H1 (cell line): ENCODE data around the gene NODAL.

Experiments used
- EZH2 ChIP-seq: fragments of 200-600 bp; sonication (generic); IDR thresholded peaks from 2 replicates; pipeline ENCODE4 v1.7.1; 2012; ENCODE audit warnings: low read depth, mild to moderate bottlenecking, moderate library complexity, low read length, inconsistent platforms; ENCODE audit not compliant: severe bottlenecking
- JUN ChIP-seq: IDR thresholded peaks from 2 replicates; pipeline ENCODE4 v1.6.1; 2011; ENCODE audit warnings: low read depth, mild to moderate bottlenecking, improper control_type of control experiment, low read length
- PHF8 ChIP-seq: fragments of 200-600 bp; sonication (generic); conservative IDR thresholded peaks from 2 replicates; pipeline ENCODE4 v1.7.1; 2012; ENCODE audit warnings: low read depth, mild to moderate bottlenecking, inconsistent platforms, low read length, moderate library complexity
- POLR2A ChIP-seq, 2 experiments: IDR thresholded peaks; 1 replicate in 1 of 2; 2 replicates in 1 of 2; pipeline ENCODE4 v1.6.1; 2011; ENCODE audit warnings: low read depth in 2 of 2, low read length in 2 of 2, mild to moderate bottlenecking in 2 of 2; ENCODE audit errors: control extremely low read depth in 1 of 2
- RAD21 ChIP-seq, 2 experiments: IDR thresholded peaks in 1 of 2; conservative IDR thresholded peaks in 1 of 2; 2 replicates each; pipeline ENCODE4 v1.6.1; 2011; ENCODE audit warnings: low read depth in 2 of 2, low read length in 2 of 2, improper control_type of control experiment in 1 of 2, inconsistent platforms in 1 of 2, mild to moderate bottlenecking in 1 of 2, moderate library complexity in 1 of 2
- SAP30 ChIP-seq: fragments of 300-600 bp; sonication (generic); IDR thresholded peaks from 2 replicates; pipeline ENCODE4 v1.7.1; 2012; ENCODE audit warnings: low read length, moderate library complexity, mild to moderate bottlenecking, inconsistent platforms; ENCODE audit not compliant: insufficient read depth, insufficient replicate concordance
- SP1 ChIP-seq: IDR thresholded peaks from 2 replicates; pipeline ENCODE4 v1.6.1; 2011; ENCODE audit warnings: low read depth, low read length
- TAF1 ChIP-seq: IDR thresholded peaks from 2 replicates; pipeline ENCODE4 v1.6.1; 2011; ENCODE audit warnings: mild to moderate bottlenecking, low read depth, low read length
- TBP ChIP-seq: IDR thresholded peaks from 2 replicates; pipeline ENCODE4 v1.6.1; 2011; ENCODE audit warnings: low read depth, low read length, improper control_type of control experiment
- TEAD4 ChIP-seq: IDR thresholded peaks from 2 replicates; pipeline ENCODE4 v1.6.1; 2012; ENCODE audit warnings: low read depth, low read length, inconsistent platforms, mixed read lengths
- YY1 ChIP-seq: IDR thresholded peaks from 2 replicates; pipeline ENCODE4 v1.6.1; 2011; ENCODE audit warnings: low read depth, mild to moderate bottlenecking, low read length
- TF ChIP-seq, protein P1 (sequence below), 3 experiments: IDR thresholded peaks; 1 replicate in 2 of 3; 2 replicates in 1 of 3; pipeline versions ENCODE4 v1.5.1 to v1.6.1; 2011; ENCODE audit warnings: low read length in 3 of 3, mild to moderate bottlenecking in 3 of 3, inconsistent platforms in 2 of 3, low read depth in 1 of 3, moderate library complexity in 1 of 3; ENCODE audit not compliant: insufficient read depth in 1 of 3; ENCODE audit errors: control extremely low read depth in 1 of 3
- TF ChIP-seq, protein P2 (sequence below): IDR thresholded peaks from 2 replicates; pipeline ENCODE4 v1.6.1; 2012; ENCODE audit warnings: inconsistent platforms

DNA sequence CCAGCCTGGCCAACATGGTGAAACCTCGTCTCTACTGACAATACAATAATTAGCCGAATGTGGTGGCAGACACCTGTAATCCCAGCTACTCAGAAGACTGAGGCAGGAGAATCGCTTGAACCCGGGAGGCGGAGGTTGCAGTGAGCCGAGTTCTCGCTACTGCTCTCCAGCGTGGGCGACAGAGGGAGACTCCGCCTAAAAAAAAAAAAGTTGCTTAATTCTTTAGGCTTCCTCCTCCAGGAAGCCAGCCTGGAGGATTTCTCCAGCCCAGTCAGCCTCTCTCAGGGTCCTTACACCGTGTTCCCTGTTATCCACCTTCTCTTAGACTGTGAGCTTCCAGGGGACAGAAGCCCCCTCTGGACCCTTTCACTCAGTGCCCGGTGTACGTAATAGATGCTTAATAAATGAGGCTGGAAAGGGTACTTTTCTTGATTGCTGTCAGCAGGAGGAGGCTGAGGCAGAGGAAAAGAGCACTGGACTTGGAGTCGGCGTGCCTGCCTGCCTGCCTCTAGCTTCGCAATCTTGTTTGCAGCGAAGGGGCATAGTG lies 16.4 kb upstream of the NODAL start:
- TF ChIP-seq, protein P1, sequence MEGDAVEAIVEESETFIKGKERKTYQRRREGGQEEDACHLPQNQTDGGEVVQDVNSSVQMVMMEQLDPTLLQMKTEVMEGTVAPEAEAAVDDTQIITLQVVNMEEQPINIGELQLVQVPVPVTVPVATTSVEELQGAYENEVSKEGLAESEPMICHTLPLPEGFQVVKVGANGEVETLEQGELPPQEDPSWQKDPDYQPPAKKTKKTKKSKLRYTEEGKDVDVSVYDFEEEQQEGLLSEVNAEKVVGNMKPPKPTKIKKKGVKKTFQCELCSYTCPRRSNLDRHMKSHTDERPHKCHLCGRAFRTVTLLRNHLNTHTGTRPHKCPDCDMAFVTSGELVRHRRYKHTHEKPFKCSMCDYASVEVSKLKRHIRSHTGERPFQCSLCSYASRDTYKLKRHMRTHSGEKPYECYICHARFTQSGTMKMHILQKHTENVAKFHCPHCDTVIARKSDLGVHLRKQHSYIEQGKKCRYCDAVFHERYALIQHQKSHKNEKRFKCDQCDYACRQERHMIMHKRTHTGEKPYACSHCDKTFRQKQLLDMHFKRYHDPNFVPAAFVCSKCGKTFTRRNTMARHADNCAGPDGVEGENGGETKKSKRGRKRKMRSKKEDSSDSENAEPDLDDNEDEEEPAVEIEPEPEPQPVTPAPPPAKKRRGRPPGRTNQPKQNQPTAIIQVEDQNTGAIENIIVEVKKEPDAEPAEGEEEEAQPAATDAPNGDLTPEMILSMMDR (IDR thresholded peaks at IDR 0.05; ENCODE audit: control extremely low read depth in 1 of 3, insufficient read depth in 1 of 3, low read depth in 1 of 3, low read length in 3 of 3): no peak
- no peak for TF ChIP-seq RAD21 (IDR thresholded peaks at IDR 0.05 in 1 of 2, conservative IDR thresholded peaks at IDR 0.05 in 1 of 2; ENCODE audit: low read depth in 2 of 2, low read length in 2 of 2)
- no peak for TF ChIP-seq EZH2
- TF ChIP-seq JUN: no peak
- TF ChIP-seq POLR2A (IDR thresholded peaks at IDR 0.05; ENCODE audit: control extremely low read depth in 1 of 2, low read depth in 2 of 2, low read length in 2 of 2): no peak
- no peak for TF ChIP-seq SAP30
- TF ChIP-seq TEAD4: no peak
- TF ChIP-seq YY1: no peak
- TF ChIP-seq, protein P2, sequence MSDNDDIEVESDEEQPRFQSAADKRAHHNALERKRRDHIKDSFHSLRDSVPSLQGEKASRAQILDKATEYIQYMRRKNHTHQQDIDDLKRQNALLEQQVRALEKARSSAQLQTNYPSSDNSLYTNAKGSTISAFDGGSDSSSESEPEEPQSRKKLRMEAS: no peak
- TF ChIP-seq PHF8: no peak
- TF ChIP-seq SP1: no peak
- no peak for TF ChIP-seq TAF1
- TF ChIP-seq TBP: no peak
